HFF-Myc (cell line): ENCODE data around the gene GART.

ENCODE experiments used
- DNase-seq: peaks from one replicate; pipeline ENCODE4 v3.0.0-alpha.2; 2011; ENCODE audit warnings: low read depth; ENCODE audit errors: extremely low read depth
- H3K4me3 ChIP-seq: replicated peaks from 2 replicates; pipeline ENCODE4 v1.5.1; 2011; ENCODE audit warnings: low read depth, mild to moderate bottlenecking, control low read depth, low read length
- CTCF ChIP-seq: IDR thresholded peaks from 2 replicates; pipeline ENCODE4 v1.5.1; 2012; ENCODE audit warnings: mild to moderate bottlenecking, low read depth, low read length, control low read depth; ENCODE audit errors: missing control alignments

Gene GART

GRCh38 chr21:33505833-33506232 is 36.1 kb downstream of the GART start:
- no peak overlapping the region for H3K4me3 ChIP-seq
- DNase-seq: no peak
- TF ChIP-seq CTCF: no peak

GRCh38 chr21:33496345-33496744 is 45.6 kb downstream of the GART start:
- no peak overlapping the region for H3K4me3 ChIP-seq
- no peak for TF ChIP-seq CTCF
- DNase-seq: no peak

- no peak for DNase-seq
- no peak overlapping the region for H3K4me3 ChIP-seq
- TF ChIP-seq CTCF: no peak
Measured at GRCh38 chr21:33495743-33496142, 46.2 kb downstream of the GART start.

GRCh38 chr21:33493756-33494155 is 48.2 kb downstream of the GART start:
- H3K4me3 ChIP-seq: no peak overlapping the region
- no peak for DNase-seq
- TF ChIP-seq CTCF: no peak

- H3K4me3 ChIP-seq: no peak overlapping the region
- TF ChIP-seq CTCF: no peak
- no peak for DNase-seq
Measured at GRCh38 chr21:33492571-33492970, 49.3 kb downstream of the GART start.

- H3K4me3 ChIP-seq: peak within 1 kb of the TSS; percentile 53
- DNase-seq: peak; percentile 76
- no peak for TF ChIP-seq CTCF
Measured at GRCh38 chr21:33491373-33492102, 50.4 kb downstream of the GART start, which contains the start of gene DNAJC28. Gene DNAJC28, minus strand, starts transcription at chr21:33491716. Its CDS starts 2,323 bp downstream, at chr21:33489393.

GRCh38 chr21:33490991-33491372 is 50.9 kb downstream of the GART start:
- no peak for DNase-seq
- H3K4me3 ChIP-seq: peak overlapping the region; percentile 53

More at GRCh38 chr21:33490991-33491372, 50.9 kb downstream of the GART start:
- TF ChIP-seq CTCF: no peak
